Smooth muscle cell (in vitro differentiated cells): ENCODE measurements around the gene GLDC. TPM values are rescaled to one million over a fixed set of nuclear protein-coding genes. Genes with fewer than 3 reads are reported as not detected.

Experiments used
- DNase-seq: peaks from one replicate; lab custom pipeline; 2025; ENCODE audit not compliant: unreplicated experiment; lab: John Stamatoyannopoulos, UW
- H2AFZ ChIP-seq: fragments of 200-600 bp; sonication (generic); 2 replicates; pipeline ENCODE4 v1.6.0; 2016; ENCODE audit warnings: antibody characterized with exemption, low read depth, mild to moderate bottlenecking
- H3F3A ChIP-seq: fragments of 200-600 bp; sonication (generic); 2 replicates; pipeline ENCODE4 v1.6.0; 2017; ENCODE audit warnings: antibody characterized with exemption, low read depth
- H3K27ac ChIP-seq: fragments of 200-600 bp; sonication (generic); 2 replicates; pipeline ENCODE4 v1.5.1; 2016; ENCODE audit warnings: low read depth, mild to moderate bottlenecking
- H3K27me3 ChIP-seq: fragments of 200-600 bp; sonication (generic); 2 replicates; pipeline ENCODE4 v1.6.1; 2016; ENCODE audit warnings: low read depth, mild to moderate bottlenecking
- H3K36me3 ChIP-seq: fragments of 200-600 bp; sonication (generic); 2 replicates; pipeline ENCODE4 v1.5.1; 2016; ENCODE audit warnings: low read depth
- H3K4me1 ChIP-seq: fragments of 200-600 bp; sonication (generic); 2 replicates; pipeline ENCODE4 v1.5.1; 2016; ENCODE audit warnings: low read depth
- H3K4me2 ChIP-seq: fragments of 200-600 bp; sonication (generic); 2 replicates; pipeline ENCODE4 v1.6.0; 2016; ENCODE audit warnings: mild to moderate bottlenecking
- H3K4me3 ChIP-seq: fragments of 200-600 bp; sonication (generic); 2 replicates; pipeline ENCODE4 v1.5.1; 2016; ENCODE audit warnings: mild to moderate bottlenecking
- H3K79me2 ChIP-seq: fragments of 200-600 bp; sonication (generic); 2 replicates; pipeline ENCODE4 v1.6.0; 2016; ENCODE audit warnings: low read depth, mild to moderate bottlenecking
- H3K9ac ChIP-seq: fragments of 200-600 bp; sonication (generic); 2 replicates; pipeline ENCODE4 v1.6.0; 2016; ENCODE audit warnings: low read depth
- H3K9me3 ChIP-seq: fragments of 200-600 bp; sonication (generic); replicated peaks from 2 replicates; pipeline ENCODE4 v1.5.1; 2016; ENCODE audit warnings: low read depth
- H4K20me1 ChIP-seq: fragments of 200-600 bp; sonication (generic); 2 replicates; pipeline ENCODE4 v1.6.0; 2016; ENCODE audit warnings: low read depth
- WGBS: methylation state at CpG from one replicate; pipeline ENCODE4 v1.1.7; 2016; ENCODE audit warnings: low lambda C conversion rate; 5-methylcytosine and 5-hydroxymethylcytosine counted together
- polyA plus RNA-seq: library from polyadenylated mRNA; unstranded; fragments of >200 nt; fragmentation: Nextera tagmentation; extraction: Ambion mirVana; gene quantifications from 2 replicates; pipeline ENCODE4 v1.2.1, GENCODE V29; 2016
- total RNA-seq: library from RNA; depleted of rRNA; stranded (reverse); fragments of >200 nt; gene quantifications from 2 replicates; pipeline ENCODE4 v1.2.3, GENCODE V29; 2014
- TF ChIP-seq, protein P1 (sequence below): fragments of 200-600 bp; sonication (generic); IDR thresholded peaks from 2 replicates; pipeline ENCODE4 v1.5.1; 2017; ENCODE audit warnings: borderline replicate concordance, mild to moderate bottlenecking, antibody characterized with exemption; ENCODE audit not compliant: insufficient read depth, poor library complexity, severe bottlenecking

Gene GLDC
- total and polyA plus RNA-seq, 2 experiments from 2014 or later = 0.13 to 0.45 TPM

DNA sequence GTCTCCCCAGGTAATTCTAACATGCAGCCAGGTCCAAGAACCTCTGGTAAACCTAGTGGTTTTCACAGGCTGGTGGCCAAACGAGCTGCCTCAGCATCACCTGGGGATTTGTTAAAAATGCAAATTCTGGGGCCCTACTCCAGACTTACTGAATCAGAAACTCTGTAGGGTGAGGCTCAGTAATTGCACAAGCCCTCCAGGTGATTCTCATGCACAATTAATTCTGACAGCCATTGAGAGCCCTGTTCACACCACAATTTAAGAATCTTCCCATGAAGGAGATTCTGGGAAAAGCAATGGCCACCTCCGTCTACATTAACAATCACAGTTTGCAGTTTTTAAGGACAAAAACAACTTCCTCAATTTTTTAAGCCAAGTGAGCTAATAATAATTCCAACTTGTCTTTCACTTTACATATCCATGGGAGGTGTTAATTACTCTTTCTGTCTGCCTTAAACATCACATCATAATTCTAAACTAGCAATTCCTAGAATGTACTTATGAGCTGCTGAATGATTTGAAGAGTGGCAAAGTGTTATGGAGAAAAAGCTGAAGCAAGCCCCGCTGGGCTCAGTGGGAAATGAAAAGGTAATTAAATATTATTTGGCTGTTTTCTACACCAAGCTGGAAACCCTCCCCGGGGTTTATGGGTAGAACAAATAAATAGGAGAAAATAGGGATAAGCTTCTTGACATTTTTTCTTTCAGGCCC lies 70.0 kb downstream of the GLDC start:
- DNase-seq = no peak
- H3K9me3 ChIP-seq = no peaks in the 10 kb centered on the region
- no peak overlapping the region for H3K27ac ChIP-seq
- no peak overlapping the region for H3K4me2 ChIP-seq
- H3K36me3 ChIP-seq = no peaks in the 10 kb centered on the region
- H2AFZ ChIP-seq = no peak overlapping the region
- no peak overlapping the region for H3K9ac ChIP-seq
- TF ChIP-seq, protein P1, sequence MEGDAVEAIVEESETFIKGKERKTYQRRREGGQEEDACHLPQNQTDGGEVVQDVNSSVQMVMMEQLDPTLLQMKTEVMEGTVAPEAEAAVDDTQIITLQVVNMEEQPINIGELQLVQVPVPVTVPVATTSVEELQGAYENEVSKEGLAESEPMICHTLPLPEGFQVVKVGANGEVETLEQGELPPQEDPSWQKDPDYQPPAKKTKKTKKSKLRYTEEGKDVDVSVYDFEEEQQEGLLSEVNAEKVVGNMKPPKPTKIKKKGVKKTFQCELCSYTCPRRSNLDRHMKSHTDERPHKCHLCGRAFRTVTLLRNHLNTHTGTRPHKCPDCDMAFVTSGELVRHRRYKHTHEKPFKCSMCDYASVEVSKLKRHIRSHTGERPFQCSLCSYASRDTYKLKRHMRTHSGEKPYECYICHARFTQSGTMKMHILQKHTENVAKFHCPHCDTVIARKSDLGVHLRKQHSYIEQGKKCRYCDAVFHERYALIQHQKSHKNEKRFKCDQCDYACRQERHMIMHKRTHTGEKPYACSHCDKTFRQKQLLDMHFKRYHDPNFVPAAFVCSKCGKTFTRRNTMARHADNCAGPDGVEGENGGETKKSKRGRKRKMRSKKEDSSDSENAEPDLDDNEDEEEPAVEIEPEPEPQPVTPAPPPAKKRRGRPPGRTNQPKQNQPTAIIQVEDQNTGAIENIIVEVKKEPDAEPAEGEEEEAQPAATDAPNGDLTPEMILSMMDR = no peak
- H3K4me3 ChIP-seq = no peak overlapping the region
- H3F3A ChIP-seq = no peaks in the 10 kb centered on the region
- no peaks in the 10 kb centered on the region for H4K20me1 ChIP-seq
- 89% methylated on average over 4 of the region's 4 CpGs for WGBS
- no peaks in the 10 kb centered on the region for H3K79me2 ChIP-seq
- H3K27me3 ChIP-seq = no peaks in the 10 kb centered on the region
- H3K4me1 ChIP-seq = no peaks in the 10 kb centered on the region

DNA sequence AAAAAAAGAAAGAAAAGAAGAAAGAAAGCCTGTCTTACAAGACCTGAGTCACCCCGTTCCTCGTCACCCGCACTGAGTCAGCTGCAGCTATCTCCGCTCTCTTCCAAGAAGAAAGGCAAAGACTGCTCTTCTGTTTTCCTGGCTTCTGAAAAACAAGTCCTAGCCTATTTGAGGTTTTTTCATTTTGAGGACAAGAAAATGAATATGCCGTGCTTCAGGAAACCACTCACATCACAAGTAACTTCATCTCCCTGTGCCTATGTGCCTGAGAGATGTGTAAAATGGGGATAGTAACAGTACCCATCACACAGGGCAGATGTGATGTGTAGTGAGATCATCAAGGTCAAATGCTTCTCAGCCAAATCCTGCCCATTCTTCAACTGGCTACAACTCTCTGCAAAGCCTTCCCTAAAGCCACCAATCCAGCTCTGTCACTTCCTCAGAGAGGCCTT lies 78.4 kb downstream of the GLDC start:
- DNase-seq = no peak
- H3K9ac ChIP-seq = peak overlapping the region; percentile 98
- TF ChIP-seq, protein P1 = no peak
- H3K36me3 ChIP-seq = no peaks in the 10 kb centered on the region
- peaks cover 22% of the 10 kb centered on the region for H3F3A ChIP-seq
- H4K20me1 ChIP-seq = no peaks in the 10 kb centered on the region
- H3K9me3 ChIP-seq = no peaks in the 10 kb centered on the region
- peak overlapping the region; percentile 27 for H3K4me3 ChIP-seq
- 4% methylated on average over 5 of the region's 5 CpGs for WGBS
- peak overlapping the region; percentile 89 for H3K4me2 ChIP-seq
- H3K79me2 ChIP-seq = no peaks in the 10 kb centered on the region
- no peaks in the 10 kb centered on the region for H3K27me3 ChIP-seq
- peaks cover 13% of the 10 kb centered on the region for H3K4me1 ChIP-seq
- peak overlapping the region; percentile 100 for H3K27ac ChIP-seq
- H2AFZ ChIP-seq = peak overlapping the region; percentile 78

DNA sequence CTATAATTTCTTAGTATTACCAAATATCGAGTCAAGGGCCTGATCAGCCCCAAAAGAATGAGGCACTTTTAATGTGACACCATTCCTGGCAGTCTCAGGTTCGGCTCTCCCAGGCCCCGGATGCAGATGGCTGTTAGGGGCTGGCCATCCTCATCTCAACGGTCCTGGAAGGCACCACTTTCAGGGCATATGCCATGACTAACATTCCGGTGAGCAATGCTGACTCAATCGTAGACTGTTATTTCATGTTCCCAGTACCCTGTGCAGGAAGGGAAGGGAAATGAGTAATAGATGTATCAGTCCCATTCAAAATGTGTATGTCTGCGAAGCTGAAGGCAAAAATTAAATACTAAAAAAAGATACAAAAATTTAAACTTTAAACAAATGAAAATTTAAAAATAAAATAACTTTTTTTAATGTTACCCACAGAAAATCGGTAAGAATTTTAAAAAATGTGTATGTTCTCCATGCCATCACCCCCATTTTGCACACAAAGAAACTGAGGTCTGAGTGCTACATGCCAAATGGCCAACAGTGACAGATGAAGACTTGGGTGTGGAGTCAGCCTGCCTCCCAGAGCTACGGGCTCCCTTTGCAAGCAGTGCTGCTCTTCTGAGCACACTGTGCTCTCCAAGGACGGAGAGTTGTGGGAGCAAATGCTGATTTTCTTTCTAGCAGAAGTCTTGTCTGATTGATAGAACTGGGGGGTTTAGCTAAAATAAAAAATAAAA lies 79.0 kb downstream of the GLDC start:
- peaks cover 22% of the 10 kb centered on the region for H3F3A ChIP-seq
- no peaks in the 10 kb centered on the region for H3K9me3 ChIP-seq
- H3K9ac ChIP-seq = peak overlapping the region; percentile 98
- no peak for DNase-seq
- H3K4me1 ChIP-seq = peaks cover 13% of the 10 kb centered on the region
- no peaks in the 10 kb centered on the region for H4K20me1 ChIP-seq
- peak overlapping the region; percentile 100 for H3K27ac ChIP-seq
- H3K36me3 ChIP-seq = no peaks in the 10 kb centered on the region
- no peaks in the 10 kb centered on the region for H3K27me3 ChIP-seq
- H3K4me2 ChIP-seq = peak overlapping the region; percentile 89
- no peak overlapping the region for H2AFZ ChIP-seq
- no peaks in the 10 kb centered on the region for H3K79me2 ChIP-seq
- WGBS = 23% methylated on average over 10 of the region's 10 CpGs
- peak overlapping the region; percentile 27 for H3K4me3 ChIP-seq
- TF ChIP-seq, protein P1 = no peak
